GM06990 (cell line): ENCODE data around the gene ALDH16A1.

Experiments used
- DNase-seq: peaks from one replicate; pipeline ENCODE4 v3.0.0-alpha.2; 2011; ENCODE audit not compliant: insufficient read length; ENCODE audit errors: extremely low read depth
- H3K27me3 ChIP-seq: replicated peaks from 2 replicates; pipeline ENCODE4 v1.6.0; 2011; ENCODE audit warnings: low read length; ENCODE audit not compliant: control insufficient read depth, insufficient read depth
- H3K36me3 ChIP-seq: 2 replicates; pipeline ENCODE4 v1.5.1; 2011; ENCODE audit warnings: low read length; ENCODE audit not compliant: control insufficient read depth, insufficient read depth
- H3K4me3 ChIP-seq: replicated peaks from 2 replicates; pipeline ENCODE4 v1.5.1; 2011; ENCODE audit warnings: low read depth, mild to moderate bottlenecking, control low read depth, low read length
- CTCF ChIP-seq: IDR thresholded peaks from 2 replicates; pipeline ENCODE4 v1.5.1; 2011; ENCODE audit warnings: low read length, control low read depth, mild to moderate bottlenecking, inconsistent platforms; ENCODE audit not compliant: insufficient read depth, poor library complexity, severe bottlenecking

ALDH16A1 gene

GRCh38 chr19:49415810-49416200, 37.2 kb upstream of the ALDH16A1 start:
- no peak for TF ChIP-seq CTCF
- Histone ChIP-seq H3K4me3 (no peak overlapping the region), H3K27me3 (no peaks in the 10 kb centered on the region), H3K36me3 (no peaks in the 10 kb centered on the region)
- no peak for DNase-seq

- H3K27me3 ChIP-seq, result no peaks in the 10 kb centered on the region
- H3K36me3 ChIP-seq, result no peaks in the 10 kb centered on the region
- no peak for DNase-seq
- TF ChIP-seq CTCF, result no peak
- H3K4me3 ChIP-seq, result no peak overlapping the region
Observed at GRCh38 chr19:49417088-49417487, 35.9 kb upstream of the ALDH16A1 start.

- Histone ChIP-seq H3K4me3 (no peak overlapping the region), H3K27me3 (no peaks in the 10 kb centered on the region), H3K36me3 (no peaks in the 10 kb centered on the region)
- no peak for DNase-seq
- TF ChIP-seq CTCF, result no peak
Observed at GRCh38 chr19:49418511-49418910, 34.5 kb upstream of the ALDH16A1 start.

GRCh38 chr19:49419173-49419572, 33.9 kb upstream of the ALDH16A1 start:
- TF ChIP-seq CTCF, result no peak
- H3K4me3 ChIP-seq, result no peak overlapping the region
- no peaks in the 10 kb centered on the region for H3K36me3 ChIP-seq
- H3K27me3 ChIP-seq, result peaks cover 2% of the 10 kb centered on the region
- no peak for DNase-seq

GRCh38 chr19:49420227-49420626, 32.8 kb upstream of the ALDH16A1 start:
- TF ChIP-seq CTCF, result no peak
- no peak for DNase-seq
- H3K4me3 ChIP-seq, result no peak overlapping the region
- no peaks in the 10 kb centered on the region for H3K36me3 ChIP-seq
- H3K27me3 ChIP-seq, result peaks cover 2% of the 10 kb centered on the region
